Measurements from ENCODE around the gene PKD1.

PKD1 gene

DNA sequence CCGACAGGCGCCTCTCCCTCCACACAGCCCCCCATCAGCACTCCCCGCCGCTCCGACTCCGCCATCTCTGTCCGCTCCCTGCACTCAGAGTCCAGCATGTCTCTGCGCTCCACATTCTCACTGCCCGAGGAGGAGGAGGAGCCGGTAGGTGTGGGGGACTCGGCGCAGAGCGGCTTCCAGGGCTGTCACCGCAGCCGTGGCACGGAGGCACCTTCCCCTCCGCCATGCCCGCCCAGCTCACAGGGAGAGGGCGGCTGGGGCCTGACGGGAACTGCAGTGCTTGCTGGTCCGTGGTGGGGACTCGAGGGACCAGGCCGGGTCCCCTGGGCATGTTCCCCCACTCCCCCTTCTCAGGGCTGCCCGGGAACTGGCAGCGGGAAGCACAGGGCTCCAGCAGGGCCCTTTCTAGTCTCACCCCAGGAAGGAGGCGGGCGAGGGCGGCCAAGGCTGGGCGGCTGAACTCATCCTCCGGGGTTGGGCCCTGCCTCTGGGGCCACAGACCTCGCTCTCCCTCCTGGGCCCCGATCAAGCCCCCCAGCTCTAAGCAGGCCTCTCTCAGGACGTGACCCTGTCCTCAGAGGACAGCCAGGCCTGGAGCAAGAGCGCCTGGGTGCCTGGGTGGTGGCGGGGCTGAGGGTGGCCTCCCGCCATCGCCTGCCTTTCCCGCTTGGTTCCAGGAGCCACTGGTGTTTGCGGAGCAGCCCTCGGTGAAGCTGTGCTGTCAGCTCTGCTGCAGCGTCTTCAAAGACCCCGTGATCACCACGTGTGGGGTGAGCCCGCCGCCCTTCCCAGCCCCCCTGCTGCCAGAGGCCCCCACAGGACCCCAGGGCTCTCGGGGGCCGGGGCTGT, 35.1 kb upstream of the PKD1 start:
- no peak for DNase-seq (ENCODE audit: low spot score)
- in situ Hi-C loops (cut with MboI; ENCODE audit: low pct_unique_long_range_greater_than_20kb, low sequenced_read_pairs, unreplicated experiment), result no loop called here
- TF ChIP-seq, protein P1, sequence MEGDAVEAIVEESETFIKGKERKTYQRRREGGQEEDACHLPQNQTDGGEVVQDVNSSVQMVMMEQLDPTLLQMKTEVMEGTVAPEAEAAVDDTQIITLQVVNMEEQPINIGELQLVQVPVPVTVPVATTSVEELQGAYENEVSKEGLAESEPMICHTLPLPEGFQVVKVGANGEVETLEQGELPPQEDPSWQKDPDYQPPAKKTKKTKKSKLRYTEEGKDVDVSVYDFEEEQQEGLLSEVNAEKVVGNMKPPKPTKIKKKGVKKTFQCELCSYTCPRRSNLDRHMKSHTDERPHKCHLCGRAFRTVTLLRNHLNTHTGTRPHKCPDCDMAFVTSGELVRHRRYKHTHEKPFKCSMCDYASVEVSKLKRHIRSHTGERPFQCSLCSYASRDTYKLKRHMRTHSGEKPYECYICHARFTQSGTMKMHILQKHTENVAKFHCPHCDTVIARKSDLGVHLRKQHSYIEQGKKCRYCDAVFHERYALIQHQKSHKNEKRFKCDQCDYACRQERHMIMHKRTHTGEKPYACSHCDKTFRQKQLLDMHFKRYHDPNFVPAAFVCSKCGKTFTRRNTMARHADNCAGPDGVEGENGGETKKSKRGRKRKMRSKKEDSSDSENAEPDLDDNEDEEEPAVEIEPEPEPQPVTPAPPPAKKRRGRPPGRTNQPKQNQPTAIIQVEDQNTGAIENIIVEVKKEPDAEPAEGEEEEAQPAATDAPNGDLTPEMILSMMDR (IDR thresholded peaks at IDR 0.05; ENCODE audit: extremely low read depth, insufficient read depth, missing control alignments), result no peak

DNA sequence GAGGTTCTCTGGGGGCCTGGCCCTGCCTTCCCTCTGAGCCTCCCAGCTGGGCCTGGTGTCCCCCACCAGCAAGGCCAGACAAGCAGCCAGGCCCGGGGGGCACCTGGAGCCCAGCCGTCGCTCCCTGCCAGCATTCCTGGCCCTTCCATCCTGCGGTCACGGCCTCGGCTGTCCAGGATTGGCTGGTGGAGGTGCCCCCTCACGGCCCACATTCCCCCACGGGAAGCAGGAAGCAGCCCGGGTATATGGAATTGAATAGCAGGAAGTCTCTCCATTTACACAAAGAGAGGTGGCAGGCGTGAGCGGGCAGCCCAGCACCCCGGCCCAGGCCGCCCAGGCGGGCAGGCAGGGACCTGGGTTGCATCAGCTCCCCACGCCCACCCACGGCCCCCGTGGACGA, 34.4 kb upstream of the PKD1 start:
- TF ChIP-seq, protein P1 (IDR thresholded peaks at IDR 0.05; ENCODE audit: extremely low read depth, insufficient read depth, missing control alignments), result no peak
- in situ Hi-C loops (cut with MboI; ENCODE audit: low pct_unique_long_range_greater_than_20kb, low sequenced_read_pairs, unreplicated experiment), result no loop called here

DNA sequence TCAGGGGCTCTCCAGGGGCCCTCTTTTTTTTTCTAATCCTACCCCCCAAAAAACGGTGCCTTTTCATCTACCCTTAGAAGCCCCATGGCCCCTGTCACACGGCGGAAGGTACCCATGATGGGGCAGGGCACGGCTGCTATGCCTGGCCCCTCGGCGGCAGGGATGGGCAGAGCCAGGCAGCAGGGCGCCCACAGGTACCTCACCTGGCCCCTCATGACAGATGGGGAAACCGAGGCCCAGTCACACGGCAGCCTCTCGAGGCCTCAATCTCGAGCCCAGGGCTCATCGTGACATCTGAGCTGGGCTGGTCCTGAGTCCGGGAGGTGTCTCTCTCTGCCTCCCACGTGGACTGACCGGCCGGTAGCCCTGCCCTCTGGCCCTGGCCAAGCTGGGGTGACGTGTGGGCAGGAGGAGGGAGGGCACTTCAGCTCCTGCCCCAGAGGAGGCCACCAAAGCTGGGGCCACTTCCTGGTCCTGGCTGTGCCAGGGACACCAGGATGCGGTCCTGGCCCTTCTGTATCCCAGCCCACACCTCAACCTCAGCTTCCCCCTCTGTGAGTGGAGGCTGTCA, 31.5 kb upstream of the PKD1 start:
- TF ChIP-seq, protein P1 (IDR thresholded peaks at IDR 0.05; ENCODE audit: extremely low read depth, insufficient read depth, missing control alignments), result no peak
- in situ Hi-C loops (cut with MboI; ENCODE audit: low pct_unique_long_range_greater_than_20kb, low sequenced_read_pairs, unreplicated experiment), result no loop called here
- DNase-seq (ENCODE audit: low spot score), result no peak

More for the DNA sequence above, 34.4 kb upstream of the PKD1 start:
- DNase-seq (ENCODE audit: low spot score), result no peak

DNA sequence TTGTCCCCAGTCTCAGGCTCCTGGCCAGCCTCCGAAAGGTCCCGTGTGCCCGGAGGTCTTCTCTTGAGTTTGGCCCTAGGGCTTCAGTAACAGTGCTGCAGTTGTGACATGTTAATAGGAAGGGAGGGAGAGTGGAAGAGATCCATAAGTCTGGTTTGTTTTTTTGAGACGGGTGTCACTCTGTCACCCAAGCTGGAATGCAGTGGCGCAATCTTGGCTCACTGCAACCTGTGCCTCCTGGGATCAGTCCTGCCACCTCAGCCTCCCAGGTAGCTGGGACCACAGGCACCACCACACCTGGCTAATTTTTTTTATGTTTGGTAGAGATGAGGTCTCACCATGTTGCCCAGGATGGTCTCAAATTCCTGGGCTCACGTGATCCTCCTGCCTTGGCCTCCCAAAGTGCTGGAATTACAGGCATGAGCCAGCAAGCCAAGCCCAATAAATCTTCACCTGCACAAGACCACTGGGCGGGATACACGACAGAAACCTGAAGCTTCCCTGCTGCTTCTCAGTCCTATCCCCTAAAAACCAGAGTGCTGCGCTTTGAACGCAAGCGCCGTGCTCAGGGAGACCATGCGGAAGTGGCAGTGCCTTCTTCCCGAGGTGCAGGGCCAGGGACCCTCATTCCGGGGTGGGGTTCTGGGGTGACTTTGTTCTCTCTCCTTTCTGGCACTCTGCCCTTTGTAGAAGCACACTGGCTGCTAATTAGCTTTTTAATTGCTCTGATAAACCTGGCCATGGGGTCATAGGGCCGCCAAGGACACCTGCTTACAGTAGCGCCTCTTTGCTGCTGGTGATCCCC, 30.8 kb upstream of the PKD1 start:
- TF ChIP-seq, protein P1 (IDR thresholded peaks at IDR 0.05; ENCODE audit: extremely low read depth, insufficient read depth, missing control alignments), result no peak
- DNase-seq (ENCODE audit: low spot score), result no peak
- in situ Hi-C loops (cut with MboI; ENCODE audit: low pct_unique_long_range_greater_than_20kb, low sequenced_read_pairs, unreplicated experiment), result no loop called here

DNA sequence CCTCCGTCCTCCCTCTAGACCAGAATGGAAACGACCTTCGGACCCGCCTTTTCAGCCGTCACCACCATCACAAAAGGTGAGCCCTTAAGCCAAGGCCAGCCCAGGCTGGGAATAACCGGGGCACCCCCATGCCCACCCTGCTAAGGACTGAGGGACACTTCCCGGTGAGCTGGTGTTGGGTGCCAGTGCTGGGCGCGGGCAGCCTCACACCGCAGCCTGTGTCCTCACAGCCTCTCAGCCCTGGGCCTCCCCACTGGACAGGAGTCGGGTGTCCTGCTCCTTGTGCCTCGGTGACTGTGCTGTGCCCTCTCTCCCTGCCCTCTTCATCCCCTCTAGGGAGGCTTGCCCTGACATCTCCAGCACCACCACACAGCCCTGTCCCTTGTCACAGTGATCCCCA, 30.2 kb upstream of the PKD1 start:
- in situ Hi-C loops (cut with MboI; ENCODE audit: low pct_unique_long_range_greater_than_20kb, low sequenced_read_pairs, unreplicated experiment), result no loop called here
- TF ChIP-seq, protein P1 (IDR thresholded peaks at IDR 0.05; ENCODE audit: extremely low read depth, insufficient read depth, missing control alignments), result no peak
- DNase-seq (ENCODE audit: low spot score), result no peak

DNA sequence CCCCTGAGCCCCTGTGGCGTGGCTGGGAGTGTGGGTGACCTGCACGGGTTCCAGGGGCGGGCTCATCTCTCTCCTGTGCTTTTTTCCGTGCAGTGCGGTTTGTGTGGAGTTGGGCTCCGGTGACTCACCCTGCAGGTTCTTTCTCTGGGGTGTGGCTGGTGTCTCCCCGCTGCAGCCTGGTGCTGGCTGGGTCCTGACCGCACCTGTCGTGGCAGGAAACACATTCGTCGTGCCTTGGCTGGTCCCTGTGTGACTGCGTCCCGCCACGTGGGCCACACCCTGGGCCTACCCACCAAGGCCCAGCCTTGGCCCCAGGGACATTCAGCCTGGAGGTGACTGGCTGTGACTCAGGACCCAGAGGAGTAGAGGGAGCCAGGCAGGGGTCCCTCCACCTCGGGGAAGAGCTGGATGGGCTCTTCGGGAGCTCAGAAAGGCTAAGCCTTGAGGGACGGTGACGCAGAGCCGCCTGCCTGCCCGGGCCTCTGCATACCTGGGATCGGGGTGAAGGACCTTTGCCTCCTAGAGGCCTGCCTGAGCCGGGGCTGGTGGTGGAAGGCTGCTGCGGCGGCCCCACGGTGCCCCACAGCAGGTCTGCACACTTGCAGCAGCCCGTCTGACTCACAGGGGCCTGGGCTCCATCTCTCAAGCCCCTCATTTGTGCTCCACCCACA, 27.6 kb upstream of the PKD1 start:
- TF ChIP-seq, protein P1 (IDR thresholded peaks at IDR 0.05; ENCODE audit: extremely low read depth, insufficient read depth, missing control alignments), result no peak
- in situ Hi-C loops (cut with MboI; ENCODE audit: low pct_unique_long_range_greater_than_20kb, low sequenced_read_pairs, unreplicated experiment), result no loop called here
- DNase-seq (ENCODE audit: low spot score), result no peak

All from GM13977 (cell line).